H1 (cell line): ENCODE data around the gene NKD2. TPM values are rescaled to one million over a fixed set of nuclear protein-coding genes. Genes with fewer than 3 reads are reported as not detected.

Experiments used
- CTCF ChIA-PET: fragments of 300-600 bp; sonication (Branson Sonifier 250); formaldehyde crosslinking; loops from one replicate; lab custom pipeline; 2021; ENCODE audit not compliant: partially characterized antibody; lab: Charles Lee
- POLR2A ChIA-PET: fragments of 300-600 bp; sonication (Branson Sonifier 250); formaldehyde crosslinking; loops from one replicate; lab custom pipeline; 2021; ENCODE audit warnings: inconsistent platforms; ENCODE audit not compliant: partially characterized antibody; lab: Charles Lee
- DNase-seq, 2 experiments: peaks; one replicate each; pipeline versions ENCODE4 v3.0.0 to v3.0.0-alpha.2; 2010 to 2022; ENCODE audit warnings: low spot score in 2 of 2, low read depth in 1 of 2, mixed read lengths in 1 of 2
- FAIRE-seq: peaks from 2 replicates; lab custom pipeline; 2011; peaks lifted over from hg19 to GRCh38; lab: Jason Lieb, UNC
- H2AFZ ChIP-seq: 2 replicates; pipeline ENCODE4 v1.8.1; 2012; ENCODE audit warnings: low read length, inconsistent platforms
- H2AK5ac ChIP-seq: 2 replicates; pipeline ENCODE4 v1.6.1; 2013; ENCODE audit warnings: low read depth, low read length
- H2BK120ac ChIP-seq: replicated peaks from 2 replicates; pipeline ENCODE3; 2013; ENCODE audit warnings: low read depth, low read length, inconsistent platforms
- H2BK12ac ChIP-seq: 2 replicates; pipeline ENCODE4 v1.6.1; 2013; ENCODE audit warnings: low read depth, low read length
- H2BK15ac ChIP-seq: 2 replicates; pipeline ENCODE4 v1.6.1; 2013; ENCODE audit warnings: low read length
- H2BK20ac ChIP-seq: 2 replicates; pipeline ENCODE4 v1.6.1; 2013; ENCODE audit warnings: low read length
- H2BK5ac ChIP-seq: 2 replicates; pipeline ENCODE4 v1.6.1; 2013; ENCODE audit warnings: low read depth, low read length
- H3K14ac ChIP-seq: 2 replicates; pipeline ENCODE4 v1.6.1; 2013; ENCODE audit warnings: inconsistent platforms; ENCODE audit not compliant: insufficient read length
- H3K18ac ChIP-seq: 2 replicates; pipeline ENCODE4 v1.6.1; 2013; ENCODE audit warnings: low read length; ENCODE audit errors: extremely low read depth
- H3K23ac ChIP-seq: 2 replicates; pipeline ENCODE4 v1.6.1; 2013; ENCODE audit warnings: inconsistent platforms; ENCODE audit not compliant: insufficient read length
- H3K23me2 ChIP-seq: 2 replicates; pipeline ENCODE4 v1.6.1; 2013; ENCODE audit warnings: low read depth, low read length
- H3K27ac ChIP-seq: 2 replicates; pipeline ENCODE4 v1.6.1; 2011; ENCODE audit warnings: low read depth, low read length, inconsistent platforms
- H3K27me3 ChIP-seq, 4 experiments: replicated peaks in 1 of 4; 1 replicate in 1 of 4; 2 replicates in 3 of 4; pipeline versions ENCODE4 v1.6.1 to v1.8.1; 2011 to 2013; ENCODE audit warnings: low read length in 3 of 4, mild to moderate bottlenecking in 3 of 4, inconsistent platforms in 2 of 4, mixed read lengths in 2 of 4, moderate library complexity in 1 of 4; ENCODE audit not compliant: control insufficient read depth in 3 of 4, insufficient read depth in 3 of 4; ENCODE audit errors: extremely low read depth in 1 of 4
- H3K36me3 ChIP-seq, 4 experiments: 2 replicates each; pipeline versions ENCODE4 v1.6.1 to v1.8.1; 2011 to 2013; ENCODE audit warnings: mild to moderate bottlenecking in 4 of 4, low read length in 3 of 4, moderate library complexity in 2 of 4, control low read depth in 1 of 4, inconsistent platforms in 1 of 4; ENCODE audit not compliant: insufficient read depth in 4 of 4, control insufficient read depth in 2 of 4
- H3K4ac ChIP-seq: replicated peaks from 2 replicates; pipeline ENCODE3; 2013; ENCODE audit warnings: low read length, low read depth, mixed read lengths, inconsistent platforms; ENCODE audit not compliant: insufficient read length
- H3K4me1 ChIP-seq, 4 experiments: replicated peaks in 1 of 4; 1 replicate in 1 of 4; 2 replicates in 3 of 4; pipeline versions ENCODE4 v1.6.1 to v1.8.1; 2011 to 2013; ENCODE audit warnings: low read length in 3 of 4, inconsistent platforms in 2 of 4, mixed read lengths in 1 of 4; ENCODE audit not compliant: insufficient read depth in 4 of 4, control insufficient read depth in 3 of 4
- H3K4me2 ChIP-seq, 2 experiments: 2 replicates each; pipeline versions ENCODE4 v1.6.1 to v1.8.1; 2011 to 2013; ENCODE audit warnings: low read depth in 2 of 2, low read length in 2 of 2, control low read depth in 1 of 2, inconsistent platforms in 1 of 2, mild to moderate bottlenecking in 1 of 2; ENCODE audit not compliant: insufficient read depth in 1 of 2
- H3K4me3 ChIP-seq, 4 experiments: fragments of 200-600, 300-600 bp in 1 of 4; sonication (generic), shearing (Covaris generic), sonication (Bioruptor Twin) in 1 of 4; 2 replicates each; pipeline versions ENCODE4 v1.5.1 to v1.8.1; 2011 to 2016; ENCODE audit warnings: low read length in 4 of 4, low read depth in 3 of 4, control low read depth in 2 of 4, inconsistent platforms in 2 of 4, mild to moderate bottlenecking in 2 of 4, mixed read lengths in 1 of 4, moderate library complexity in 1 of 4; ENCODE audit not compliant: insufficient read depth in 2 of 4; ENCODE audit errors: extremely low read depth in 1 of 4
- H3K56ac ChIP-seq: replicated peaks from 2 replicates; pipeline ENCODE3; 2013; ENCODE audit warnings: low read depth, mild to moderate bottlenecking, mixed read lengths, low read length, inconsistent platforms; ENCODE audit not compliant: insufficient read length
- H3K79me1 ChIP-seq: 2 replicates; pipeline ENCODE4 v1.6.1; 2013; ENCODE audit warnings: low read depth, low read length, control low read depth
- H3K79me2 ChIP-seq, 2 experiments: 2 replicates each; pipeline versions ENCODE4 v1.6.1 to v1.8.1; 2012 to 2013; ENCODE audit warnings: low read length in 2 of 2, mild to moderate bottlenecking in 2 of 2, inconsistent platforms in 1 of 2; ENCODE audit not compliant: insufficient read depth in 2 of 2, control insufficient read depth in 1 of 2
- H3K9ac ChIP-seq, 4 experiments: replicated peaks in 1 of 4; 1 replicate in 1 of 4; 2 replicates in 3 of 4; pipeline versions ENCODE4 v1.6.1 to v1.8.1; 2011 to 2013; ENCODE audit warnings: low read depth in 3 of 4, low read length in 3 of 4, control low read depth in 2 of 4, mild to moderate bottlenecking in 2 of 4, moderate library complexity in 2 of 4, inconsistent platforms in 1 of 4; ENCODE audit errors: extremely low read depth in 1 of 4
- H3K9me3 ChIP-seq, 2 experiments: 2 replicates each; pipeline versions ENCODE4 v1.6.1 to v1.8.1; 2012 to 2013; ENCODE audit warnings: mild to moderate bottlenecking in 2 of 2, moderate library complexity in 2 of 2, control low read depth in 1 of 2, inconsistent platforms in 1 of 2, low read depth in 1 of 2, low read length in 1 of 2, mixed read lengths in 1 of 2; ENCODE audit not compliant: insufficient read depth in 2 of 2
- H4K20me1 ChIP-seq, 2 experiments: replicated peaks in 1 of 2; 2 replicates each; pipeline versions ENCODE3 to v1.8.1; 2011 to 2013; ENCODE audit warnings: inconsistent platforms in 2 of 2, low read length in 2 of 2, mild to moderate bottlenecking in 1 of 2; ENCODE audit not compliant: insufficient read depth in 2 of 2, control insufficient read depth in 1 of 2
- H4K5ac ChIP-seq: 2 replicates; pipeline ENCODE4 v1.6.1; 2013; ENCODE audit warnings: low read length, low read depth, mixed read lengths, inconsistent platforms; ENCODE audit not compliant: insufficient read length
- H4K8ac ChIP-seq: 2 replicates; pipeline ENCODE4 v1.8.0; 2013; ENCODE audit warnings: mild to moderate bottlenecking, moderate library complexity, low read length, inconsistent platforms; ENCODE audit not compliant: insufficient read depth; ENCODE audit errors: extremely low read depth
- H4K91ac ChIP-seq: replicated peaks from 2 replicates; pipeline ENCODE3; 2013; ENCODE audit warnings: low read length, mixed read lengths, inconsistent platforms; ENCODE audit not compliant: insufficient read length
- EGR1 ChIP-seq: IDR thresholded peaks from 2 replicates; pipeline ENCODE4 v1.6.1; 2011; ENCODE audit warnings: low read depth, low read length, borderline replicate concordance
- RAD21 ChIP-seq, 2 experiments: IDR thresholded peaks in 1 of 2; conservative IDR thresholded peaks in 1 of 2; 2 replicates each; pipeline ENCODE4 v1.6.1; 2011; ENCODE audit warnings: low read depth in 2 of 2, low read length in 2 of 2, improper control_type of control experiment in 1 of 2, inconsistent platforms in 1 of 2, mild to moderate bottlenecking in 1 of 2, moderate library complexity in 1 of 2
- SAP30 ChIP-seq: fragments of 300-600 bp; sonication (generic); IDR thresholded peaks from 2 replicates; pipeline ENCODE4 v1.7.1; 2012; ENCODE audit warnings: low read length, moderate library complexity, mild to moderate bottlenecking, inconsistent platforms; ENCODE audit not compliant: insufficient read depth, insufficient replicate concordance
- SP4 ChIP-seq: IDR thresholded peaks from 2 replicates; pipeline ENCODE4 v1.6.1; 2012; ENCODE audit warnings: low read length, inconsistent platforms
- WGBS, 2 experiments: shearing (Covaris generic) in 1 of 2; methylation state at CpG; one replicate each; pipeline versions ENCODE4 v1.1.6 to v1.1.7; 2013 to 2015; ENCODE audit warnings: low lambda C conversion rate in 2 of 2, mixed read lengths in 2 of 2, inconsistent platforms in 1 of 2, low coverage in 1 of 2, missing lambda C conversion rate in 1 of 2; ENCODE audit not compliant: insufficient replicate concordance in 2 of 2, insufficient coverage in 1 of 2, insufficient read length in 1 of 2; ENCODE audit errors: extremely low coverage in 1 of 2, missing lambda C conversion rate in 1 of 2; 5-methylcytosine and 5-hydroxymethylcytosine counted together
- polyA plus RNA-seq, 7 experiments: library from polyadenylated mRNA; depleted of rRNA in 3 of 7; stranded (reverse) in 5 of 7; unstranded in 2 of 7; fragments of >200 nt in 5 of 7; fragments of 200-250 nt in 2 of 7; gene quantifications; 1 replicate in 5 of 7; 2 replicates in 1 of 7; 4 replicates in 1 of 7; pipeline versions ENCODE4 v1.2.1 to v1.2.3, GENCODE V29; 2011 to 2013; ENCODE audit warnings: missing spikeins in 2 of 7, mixed read lengths in 2 of 7
- total RNA-seq: library from RNA; stranded (reverse); fragmentation: NEBNext Ultra II Directional; extraction: Animal tissue kit (Norgen Biotek cat#: 25700); gene quantifications from 2 replicates; pipeline ENCODE4 v1.2.1, GENCODE V29; 2021
- TF ChIP-seq, protein P1 (sequence below): IDR thresholded peaks from 2 replicates; pipeline ENCODE4 v1.6.1; 2011; ENCODE audit warnings: low read depth, mild to moderate bottlenecking, low read length; ENCODE audit not compliant: insufficient read depth

Gene NKD2
- total and polyA plus RNA-seq, 2 of the 8 experiments (the other 6 are each of a cell fraction or from before 2014, with no cell fraction given), result 5.5 to 7.9 TPM

DNA sequence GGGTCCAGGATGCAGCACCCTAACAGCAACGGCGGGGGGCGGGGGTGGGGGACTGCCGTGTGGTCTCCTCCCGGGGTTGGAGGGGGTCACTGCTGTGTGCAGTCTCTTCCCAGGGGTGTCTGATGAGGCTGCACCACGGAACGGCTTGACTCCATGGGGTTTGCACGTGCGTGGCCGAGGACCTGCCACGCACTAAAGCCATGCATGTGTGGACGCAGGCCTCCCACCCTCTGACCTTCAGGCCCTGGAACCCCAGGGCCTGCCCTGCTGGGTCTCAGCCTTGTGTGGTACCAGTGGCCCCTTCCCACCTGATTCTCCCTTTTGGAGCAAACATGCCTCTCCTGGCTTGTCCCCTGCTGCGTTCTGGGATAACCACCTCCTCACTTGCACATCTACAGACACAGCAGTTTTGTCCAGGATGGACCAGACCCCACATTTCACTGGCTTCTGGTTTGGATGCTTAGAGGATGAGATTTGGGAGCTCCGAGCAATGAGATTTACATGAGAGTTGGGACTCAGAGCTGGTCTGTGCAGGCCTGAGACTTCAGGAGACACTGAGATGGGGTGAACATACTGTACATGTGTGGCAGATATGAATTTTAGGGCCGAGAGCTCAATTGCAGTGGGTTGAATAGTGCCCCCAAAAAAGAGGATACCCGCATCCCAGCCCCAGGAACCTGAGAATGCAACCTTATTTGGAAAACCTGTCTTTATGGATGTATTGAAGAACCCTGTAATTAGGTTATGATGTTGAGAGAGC is 57.5 kb downstream of the NKD2 start:
- no peak overlapping the region for H2BK12ac ChIP-seq
- H3K56ac ChIP-seq, result no peak overlapping the region
- FAIRE-seq (no peak), DNase-seq (no peak)
- no peak overlapping the region for H2BK120ac ChIP-seq
- peaks cover 0 to 6% of the 10 kb centered on the region in 2 experiments; a peak in 1 of 4 replicates for H3K79me2 ChIP-seq
- no peaks in the 10 kb centered on the region for H3K23me2 ChIP-seq
- no peak overlapping the region for H3K4me2 ChIP-seq
- no peak overlapping the region for H3K9ac ChIP-seq
- no peak overlapping the region for H3K14ac ChIP-seq
- no peaks in the 10 kb centered on the region; a peak in 3 of 7 replicates for H3K4me1 ChIP-seq
- H2BK20ac ChIP-seq, result no peak overlapping the region
- no peaks in the 10 kb centered on the region for H3K27me3 ChIP-seq
- H4K5ac ChIP-seq, result no peak overlapping the region
- no peak overlapping the region; the same call in 1 of the 2 replicates for H3K27ac ChIP-seq
- no peak overlapping the region for H4K8ac ChIP-seq
- no peak overlapping the region for H4K91ac ChIP-seq
- H2AFZ ChIP-seq, result no peak overlapping the region
- no peaks in the 10 kb centered on the region for H3K9me3 ChIP-seq
- POLR2A ChIA-PET, result interaction anchor here (1.4 kb wide), 1 partner anchor 28 kb away, joined by 4 read pairs; no protein-coding TSS in a partner anchor
- no peak overlapping the region for H2BK5ac ChIP-seq
- TF ChIP-seq EGR1 (peak; percentile 22; the same call in 1 of the 2 replicates), RAD21 (IDR thresholded peaks at IDR 0.05 in 1 of 2, conservative IDR thresholded peaks at IDR 0.05 in 1 of 2; ENCODE audit: low read depth in 2 of 2, low read length in 2 of 2) (no peak), SP4 (no peak), SAP30 (no peak)
- TF ChIP-seq, protein P1, sequence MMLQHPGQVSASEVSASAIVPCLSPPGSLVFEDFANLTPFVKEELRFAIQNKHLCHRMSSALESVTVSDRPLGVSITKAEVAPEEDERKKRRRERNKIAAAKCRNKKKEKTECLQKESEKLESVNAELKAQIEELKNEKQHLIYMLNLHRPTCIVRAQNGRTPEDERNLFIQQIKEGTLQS, result no peak
- peaks cover 7% of the 10 kb centered on the region for H3K79me1 ChIP-seq
- H3K4ac ChIP-seq, result no peak overlapping the region
- no peak overlapping the region for H3K18ac ChIP-seq
- CTCF ChIA-PET, result interaction anchor here (0.7 to 1.4 kb wide), 7 partner anchors 12 to 102 kb away, joined by 3 to 4 read pairs (median 3); no protein-coding TSS in a partner anchor
- no peak overlapping the region for H2BK15ac ChIP-seq
- peaks cover 3 to 10% of the 10 kb centered on the region in 2 experiments for H4K20me1 ChIP-seq
- no peak overlapping the region for H3K23ac ChIP-seq
- WGBS, 2 experiments, result 85% methylated on average over 10 of the region's 16 CpGs; no CpG with 5 or more reads in 1 of the 2 experiments
- no peak overlapping the region for H2AK5ac ChIP-seq
- no peak overlapping the region for H3K4me3 ChIP-seq
- H3K36me3 ChIP-seq, result peaks cover 0 to 19% (median 8%) of the 10 kb centered on the region in 4 experiments; a peak in 4 of 8 replicates
